Activated CD4-positive, alpha-beta T cell treated with anti-CD3 and anti-CD28 coated beads, Interleukin-2, Interleukin-4, amounts not matched to agents 100 ng/mL and 50 ng/mL, durations not matched to agents 16 hours and 8 hours (primary cell): Measurements from ENCODE around the gene SLC7A6OS.

Experiments
- DNase-seq: peaks from one replicate; pipeline ENCODE4 v3.0.0-alpha.2; 2020; ENCODE audit warnings: low spot score

SLC7A6OS gene

DNA sequence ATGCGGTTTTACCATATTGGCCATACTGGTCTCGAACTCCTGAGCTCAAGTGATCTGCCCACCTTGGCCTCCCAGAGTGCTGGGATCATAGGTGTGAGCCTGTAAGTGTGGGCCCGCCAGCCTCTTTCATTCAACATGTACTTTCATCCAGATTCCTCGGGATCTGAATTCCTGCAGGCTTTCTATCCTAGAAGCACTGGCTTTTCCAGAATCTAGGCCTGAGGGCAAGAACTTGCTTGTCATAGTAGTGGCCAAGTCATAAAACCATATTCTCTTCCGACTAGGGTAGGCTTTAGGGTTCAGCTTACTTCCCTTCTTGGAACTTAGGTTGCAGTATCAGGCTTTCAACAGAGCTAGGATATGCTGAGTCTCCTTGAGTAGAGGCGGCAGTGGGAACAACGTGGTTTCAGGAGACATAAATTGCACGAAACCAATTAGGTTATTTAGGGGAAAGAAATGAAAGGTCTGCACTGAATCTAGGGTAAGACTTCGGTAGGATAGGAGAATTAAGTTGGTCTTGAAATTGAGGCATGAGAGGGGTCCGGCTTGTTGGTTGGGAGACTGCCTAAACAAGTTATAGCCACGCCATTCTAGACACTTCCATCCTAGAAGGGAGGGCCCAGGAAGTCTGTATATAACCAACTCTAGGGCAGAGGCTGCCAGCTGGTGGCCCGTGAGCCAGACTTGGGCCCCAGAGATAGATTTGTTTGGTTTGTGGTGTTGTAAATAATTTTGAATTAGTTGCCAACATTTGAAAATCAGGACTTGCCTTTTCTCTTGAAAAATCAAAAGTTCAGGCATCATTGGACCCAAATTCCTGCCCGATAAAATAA, 30.8 kb downstream of the SLC7A6OS start:
- DNase-seq: no peak

DNA sequence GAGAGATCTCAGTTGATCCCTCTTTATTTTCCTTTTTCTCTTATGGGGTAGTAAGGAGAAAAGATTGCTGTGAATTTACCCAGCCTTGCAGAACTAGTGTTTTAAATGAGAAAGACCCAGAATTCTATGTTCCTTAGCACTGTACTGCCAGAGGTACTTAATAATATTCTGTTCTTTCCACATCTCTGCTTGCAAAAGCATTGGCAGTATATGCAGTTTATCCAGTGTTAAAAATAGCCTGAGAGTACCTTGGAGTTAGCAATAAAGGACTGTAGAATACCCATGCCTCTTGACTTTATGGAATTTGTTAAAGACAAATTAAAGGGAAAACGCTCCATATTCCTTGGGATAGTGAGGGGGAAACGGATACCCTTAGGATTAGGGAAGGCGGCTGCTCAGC, 34.5 kb downstream of the SLC7A6OS start:
- DNase-seq: no peak

DNA sequence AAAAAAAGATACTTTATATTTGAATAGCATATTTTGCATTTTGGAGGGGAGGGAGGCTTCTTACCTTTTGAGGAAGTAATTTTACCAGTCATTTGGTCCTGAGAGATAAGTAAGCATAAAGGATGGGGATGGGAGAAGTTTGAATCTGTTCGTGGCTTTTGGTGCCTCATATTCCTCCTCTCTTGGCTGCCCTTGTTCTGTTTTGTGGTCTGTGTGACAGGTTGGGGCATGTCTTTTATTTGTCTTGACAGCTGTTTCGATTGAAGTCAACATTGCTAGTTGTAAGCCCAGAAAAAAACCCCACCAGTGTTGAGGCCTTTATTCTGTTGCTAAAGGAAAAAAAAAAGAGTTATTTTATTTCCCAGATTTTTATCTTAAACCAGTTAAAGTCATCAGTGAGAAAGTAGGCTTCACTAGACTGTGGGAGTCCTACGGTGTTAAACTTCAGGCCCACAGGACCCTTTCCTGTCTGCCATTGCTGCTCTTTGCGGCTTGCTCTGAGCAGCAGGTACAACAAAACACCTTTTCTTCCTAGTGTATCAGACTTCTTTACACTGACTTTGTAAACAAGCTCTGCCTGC, 35.0 kb downstream of the SLC7A6OS start:
- peak; percentile 67 for DNase-seq

DNA sequence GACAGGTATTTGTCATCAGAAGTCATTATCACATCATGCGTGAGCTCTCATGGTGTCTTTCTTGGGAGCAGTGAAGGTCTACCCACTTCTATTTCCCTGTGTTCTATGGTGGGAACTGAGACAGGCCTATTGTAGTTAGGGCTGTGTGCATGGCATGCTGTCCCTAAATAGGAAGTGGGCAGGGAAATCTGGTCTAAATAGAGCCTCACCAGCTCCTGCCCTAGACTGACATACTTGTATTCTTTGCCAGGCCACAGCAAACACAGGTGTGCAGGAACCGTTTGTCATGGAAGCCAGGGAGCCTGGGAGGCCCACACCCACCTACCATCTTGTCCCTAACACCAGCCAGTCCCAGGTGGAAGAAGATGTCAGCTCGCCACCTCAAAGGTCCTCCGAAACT, 36.3 kb downstream of the SLC7A6OS start:
- no peak for DNase-seq

DNA sequence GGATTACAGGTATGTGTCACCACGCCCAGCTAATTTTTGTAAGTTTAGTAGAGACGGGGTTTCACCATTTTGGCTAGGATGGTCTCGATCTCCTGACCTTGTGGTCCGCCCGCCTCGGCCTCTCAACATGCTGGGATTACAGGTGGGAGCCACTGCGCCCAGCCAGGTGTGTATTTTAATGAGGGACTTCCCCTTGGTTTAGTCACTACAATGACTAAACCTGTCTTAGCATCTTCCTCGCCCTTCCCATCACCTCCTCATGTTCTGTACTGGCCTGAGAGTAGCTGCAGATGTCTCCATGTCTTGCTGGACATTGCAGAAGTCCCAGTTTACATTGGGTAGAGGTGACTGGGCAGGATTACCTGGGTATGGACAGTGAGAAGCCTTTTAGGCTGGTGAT, 36.9 kb downstream of the SLC7A6OS start:
- DNase-seq: no peak

DNA sequence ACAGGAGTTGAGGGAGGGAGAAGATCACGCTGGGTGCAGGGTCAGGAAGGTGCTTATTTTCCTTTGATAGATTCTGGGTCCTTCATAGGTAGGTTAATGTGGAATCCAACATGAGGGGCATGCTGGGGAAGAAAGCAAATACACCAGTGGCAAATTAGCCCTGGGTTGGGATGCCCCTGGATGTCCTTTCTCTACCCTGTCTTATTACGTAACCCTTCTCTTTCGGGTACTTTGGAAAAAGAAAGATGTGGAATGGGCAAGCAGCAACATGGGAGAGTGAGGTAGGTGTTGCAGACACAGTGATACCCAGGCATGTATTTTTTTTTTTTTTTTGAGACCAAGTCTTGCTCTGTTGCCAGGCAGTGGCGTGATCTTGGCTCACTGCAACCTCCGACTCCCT, 37.3 kb downstream of the SLC7A6OS start:
- DNase-seq: no peak

DNA sequence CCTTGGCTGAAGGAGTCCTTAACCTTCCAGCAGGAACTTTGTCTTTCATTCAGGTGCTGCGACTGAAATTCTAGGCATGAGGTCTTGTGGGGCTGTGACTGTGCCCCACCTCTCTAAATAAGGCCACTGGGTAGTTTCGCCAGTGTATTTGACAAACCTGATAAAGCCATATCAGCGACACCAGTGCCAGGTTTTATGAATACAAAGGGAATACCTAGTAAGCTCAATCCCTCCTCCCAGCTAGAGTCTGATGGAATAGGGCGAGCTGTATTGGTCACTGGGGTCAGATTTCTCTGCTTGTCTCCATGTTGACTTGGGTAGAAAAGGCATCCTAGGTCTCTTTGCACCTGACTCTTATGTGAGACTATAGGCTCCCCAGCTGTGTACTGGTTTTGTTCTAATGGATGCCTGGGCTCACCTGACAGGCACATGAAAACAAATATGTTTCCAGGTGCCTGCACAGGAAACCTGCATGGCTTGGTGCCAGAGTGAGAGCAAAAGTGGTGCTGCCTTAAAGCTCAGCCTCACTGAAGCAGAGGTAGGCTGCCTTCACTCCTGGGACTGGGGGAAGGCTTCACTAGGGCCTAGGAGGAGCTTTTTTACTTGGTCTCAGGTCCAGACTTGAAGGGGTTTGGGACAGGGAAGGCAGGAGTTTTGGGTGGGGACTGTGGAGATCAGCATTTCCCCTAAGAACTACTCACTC, 38.1 kb downstream of the SLC7A6OS start:
- no peak for DNase-seq

DNA sequence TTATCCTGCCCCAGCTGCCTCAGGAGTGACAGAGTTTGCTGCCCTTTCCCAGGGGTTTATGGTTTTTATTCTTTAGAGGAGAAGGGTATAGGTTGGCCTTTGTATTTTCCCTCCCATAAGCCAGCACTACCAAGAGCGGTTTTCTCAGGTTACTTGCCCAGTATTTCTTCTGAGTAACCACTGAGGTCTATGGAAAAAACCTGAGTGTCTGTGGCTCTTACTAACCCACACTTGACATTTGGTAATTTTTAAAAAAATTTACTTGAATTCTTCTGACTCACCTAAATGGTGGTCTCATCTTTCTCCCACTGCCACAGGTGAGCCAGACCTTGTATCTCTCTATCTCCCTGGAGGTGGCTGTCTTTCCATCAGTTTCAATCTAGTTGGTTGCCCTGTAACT, 40.4 kb downstream of the SLC7A6OS start:
- DNase-seq: no peak

DNA sequence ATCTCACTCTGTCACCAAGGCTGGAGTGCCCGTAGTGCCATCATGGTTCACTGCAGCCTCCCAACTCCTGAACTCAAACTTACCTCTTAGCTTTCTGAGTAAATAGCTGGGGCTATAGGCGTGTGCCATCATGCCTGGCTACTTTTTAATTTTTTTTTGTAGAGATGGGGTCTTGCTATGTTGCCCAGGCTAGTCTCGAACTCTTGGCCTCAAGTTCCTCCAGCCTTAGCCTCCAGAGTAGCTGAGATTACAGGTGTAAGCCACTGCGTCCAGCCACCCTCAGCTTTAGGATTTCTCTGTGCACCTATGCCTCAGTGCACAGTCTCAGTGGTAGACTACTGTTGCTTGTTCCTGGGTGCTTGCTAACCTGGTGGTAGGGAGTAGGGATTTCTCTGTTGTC, 41.0 kb downstream of the SLC7A6OS start:
- no peak for DNase-seq

DNA sequence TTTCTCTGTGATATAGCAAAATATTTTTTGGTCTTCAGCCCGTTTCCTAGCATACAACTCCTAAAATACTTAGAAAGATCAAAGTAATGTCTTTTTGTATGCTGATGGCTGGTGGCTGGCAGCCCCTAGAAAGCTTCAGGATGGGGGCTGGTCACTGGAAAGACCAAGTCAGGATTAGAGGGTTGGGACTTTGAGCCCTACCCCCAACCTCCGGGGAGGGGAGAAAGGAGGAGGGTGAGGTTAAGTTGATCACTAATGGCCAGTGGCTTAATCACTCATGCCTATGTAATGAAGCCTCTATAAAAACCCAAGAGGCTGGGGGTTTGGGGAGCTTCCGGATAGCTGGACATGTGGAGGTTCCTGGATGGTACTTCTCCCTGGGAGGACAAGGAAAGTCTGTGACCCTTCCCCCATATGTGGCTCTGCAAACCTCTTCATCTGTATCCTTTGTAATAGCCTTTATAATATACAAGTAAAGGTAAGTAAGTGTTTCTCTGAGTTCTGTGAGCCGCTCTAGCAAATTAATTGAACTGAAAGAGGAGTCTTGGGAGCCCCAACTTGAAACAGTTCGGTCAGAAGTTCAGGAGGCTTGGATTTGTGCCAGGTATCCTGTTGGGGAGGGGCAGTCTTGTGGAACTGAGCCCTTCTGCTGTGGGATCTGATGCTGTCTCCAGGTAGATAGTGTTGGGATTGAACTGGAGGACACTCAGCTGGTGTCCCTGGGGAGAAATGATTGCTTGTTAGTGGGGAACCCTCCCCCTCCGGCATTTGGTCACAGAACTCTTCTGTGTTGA, 42.9 kb downstream of the SLC7A6OS start:
- no peak for DNase-seq

DNA sequence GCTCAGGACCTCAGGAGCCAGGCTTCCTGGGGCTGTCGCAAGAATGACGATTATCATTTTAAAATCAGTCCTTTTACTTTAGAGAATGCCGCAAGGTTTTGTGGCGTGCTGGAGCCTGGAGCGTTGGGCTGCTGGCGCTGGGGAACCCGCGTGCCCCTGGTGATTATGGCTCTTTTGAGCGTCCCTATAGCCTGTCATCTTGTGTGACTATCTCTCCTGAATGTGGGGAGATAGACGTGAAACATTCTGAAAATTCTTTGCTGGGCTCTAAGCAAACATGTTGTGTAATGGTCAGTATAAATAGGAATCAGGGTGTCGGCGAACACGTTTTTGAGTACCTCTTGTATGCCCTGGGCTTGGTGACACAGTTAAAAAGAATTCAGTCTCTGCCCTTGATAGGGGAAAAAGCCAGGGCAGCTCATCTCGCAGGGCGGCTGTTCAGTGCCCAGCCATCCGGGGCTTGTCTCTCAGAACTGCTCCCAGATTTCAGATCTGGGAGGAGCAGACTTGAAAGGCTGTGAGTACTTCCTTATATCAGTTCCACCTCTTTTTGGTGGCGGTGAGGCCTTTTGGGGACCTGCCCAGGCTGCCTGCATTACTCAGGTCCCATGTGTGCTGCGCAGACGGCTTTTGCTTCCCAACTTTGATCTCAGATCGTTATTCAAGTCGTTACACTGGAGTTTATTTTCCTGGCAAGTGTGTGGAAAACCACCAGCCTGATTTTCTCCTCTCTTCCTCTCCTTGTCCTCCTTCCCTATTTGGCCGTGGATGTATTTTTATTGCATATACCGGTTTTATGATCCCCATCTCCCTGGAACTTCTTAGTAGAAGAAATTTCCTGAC, 45.4 kb downstream of the SLC7A6OS start:
- peak; percentile 50 for DNase-seq

DNA sequence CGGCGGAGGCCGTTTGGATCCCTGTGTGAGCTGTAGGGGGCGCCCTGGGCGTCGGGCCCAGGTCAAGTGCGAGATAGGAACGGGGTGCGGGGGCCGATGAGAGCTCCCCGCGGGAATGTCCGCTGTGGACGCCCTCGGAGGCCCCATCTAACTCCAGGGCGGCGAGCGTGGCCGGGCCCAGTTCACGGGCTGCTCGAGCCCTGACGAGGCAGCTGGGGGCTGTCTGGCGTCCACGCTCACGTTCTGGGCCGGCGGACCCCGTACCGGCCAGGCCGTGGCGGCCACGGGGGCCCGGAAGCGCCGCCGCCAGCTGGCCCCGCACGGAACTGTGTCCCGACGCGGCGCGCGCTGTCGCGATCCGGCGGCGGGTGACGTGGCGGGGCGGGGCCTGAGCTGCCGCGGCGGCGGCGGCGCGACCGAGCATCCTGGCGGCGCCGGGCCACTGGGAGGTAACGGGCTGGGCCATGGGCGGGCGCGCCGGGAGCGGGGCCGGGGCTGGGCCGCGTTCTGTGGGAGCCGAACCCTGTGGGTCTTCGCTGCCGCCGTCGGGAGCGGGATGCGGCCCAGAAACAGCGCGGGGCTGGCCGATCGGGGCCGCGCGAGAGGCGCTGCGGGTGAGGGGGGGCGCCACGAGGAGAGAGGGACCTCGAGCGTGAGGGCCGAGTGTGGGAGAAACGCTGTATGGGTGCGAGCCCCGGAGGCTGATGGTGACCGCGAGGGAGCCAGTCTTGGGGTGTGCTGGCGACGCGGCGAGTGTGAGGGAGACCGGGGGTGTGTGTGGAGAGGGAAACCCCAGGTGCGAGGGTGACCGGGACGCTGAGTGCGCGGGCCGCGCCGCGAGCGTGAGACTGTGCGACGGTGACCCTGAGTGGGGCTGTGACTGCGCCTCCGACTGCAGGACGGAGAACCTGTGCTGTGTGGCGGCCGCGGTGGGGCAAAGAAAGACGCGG, 46.3 kb downstream of the SLC7A6OS start, which contains the start of gene SLC7A6:
SLC7A6 (plus strand) TSS at position 399 of the 950 bp plus-strand sequence. CDS start 10,201 bp downstream, outside the sequence.
- peak; percentile 87 for DNase-seq

DNA sequence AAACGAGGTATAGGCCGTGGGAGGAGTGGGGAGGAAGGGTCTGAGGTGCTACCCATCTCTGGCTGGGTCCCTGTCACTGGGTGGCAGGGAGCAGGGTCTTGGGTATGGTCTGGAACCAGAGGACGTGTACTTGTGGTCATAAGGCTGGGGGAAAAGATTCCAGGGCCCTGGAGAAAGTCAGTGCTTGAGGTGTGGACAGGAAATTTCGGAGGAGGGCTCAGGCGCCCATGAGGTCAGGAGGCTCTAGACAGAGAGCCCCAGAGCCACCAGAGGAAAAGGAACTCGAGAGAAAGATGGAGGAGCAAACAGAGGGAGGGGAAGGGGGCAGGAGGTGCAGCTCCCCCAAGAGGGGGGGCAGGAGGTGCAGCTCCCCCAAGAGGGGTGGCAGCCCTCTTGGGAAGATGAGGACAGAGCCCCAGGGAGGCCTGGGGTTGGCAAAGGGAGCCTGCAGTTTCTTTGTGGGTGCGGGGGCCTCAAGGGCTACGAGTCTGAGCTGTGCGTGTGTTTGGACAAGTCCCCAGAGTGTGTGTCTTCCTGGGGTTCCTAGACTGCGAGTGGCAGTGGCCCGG, 47.1 kb downstream of the SLC7A6OS start:
- DNase-seq: no peak

DNA sequence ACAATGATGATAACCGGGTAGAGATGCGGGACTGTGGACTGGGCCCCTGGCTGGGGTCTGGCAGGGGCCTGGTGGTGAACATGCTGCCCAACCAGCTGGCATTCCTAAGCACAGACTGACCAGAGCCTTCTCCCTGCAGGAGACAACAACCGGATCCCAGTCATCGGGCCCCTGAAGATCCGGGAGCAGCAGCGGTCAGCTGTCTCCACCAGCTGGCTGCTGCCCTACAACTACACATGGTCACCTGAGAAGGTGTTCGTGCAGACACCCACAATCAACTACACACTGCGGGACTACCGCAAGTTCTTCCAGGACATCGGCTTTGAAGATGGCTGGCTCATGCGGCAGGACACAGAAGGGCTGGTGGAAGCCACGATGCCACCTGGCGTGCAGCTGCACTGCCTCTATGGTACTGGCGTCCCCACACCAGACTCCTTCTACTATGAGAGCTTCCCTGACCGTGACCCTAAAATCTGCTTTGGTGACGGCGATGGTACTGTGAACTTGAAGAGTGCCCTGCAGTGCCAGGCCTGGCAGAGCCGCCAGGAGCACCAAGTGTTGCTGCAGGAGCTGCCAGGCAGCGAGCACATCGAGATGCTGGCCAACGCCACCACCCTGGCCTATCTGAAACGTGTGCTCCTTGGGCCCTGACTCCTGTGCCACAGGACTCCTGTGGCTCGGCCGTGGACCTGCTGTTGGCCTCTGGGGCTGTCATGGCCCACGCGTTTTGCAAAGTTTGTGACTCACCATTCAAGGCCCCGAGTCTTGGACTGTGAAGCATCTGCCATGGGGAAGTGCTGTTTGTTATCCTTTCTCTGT, 51.5 kb downstream of the SLC7A6OS start:
- DNase-seq: no peak

DNA sequence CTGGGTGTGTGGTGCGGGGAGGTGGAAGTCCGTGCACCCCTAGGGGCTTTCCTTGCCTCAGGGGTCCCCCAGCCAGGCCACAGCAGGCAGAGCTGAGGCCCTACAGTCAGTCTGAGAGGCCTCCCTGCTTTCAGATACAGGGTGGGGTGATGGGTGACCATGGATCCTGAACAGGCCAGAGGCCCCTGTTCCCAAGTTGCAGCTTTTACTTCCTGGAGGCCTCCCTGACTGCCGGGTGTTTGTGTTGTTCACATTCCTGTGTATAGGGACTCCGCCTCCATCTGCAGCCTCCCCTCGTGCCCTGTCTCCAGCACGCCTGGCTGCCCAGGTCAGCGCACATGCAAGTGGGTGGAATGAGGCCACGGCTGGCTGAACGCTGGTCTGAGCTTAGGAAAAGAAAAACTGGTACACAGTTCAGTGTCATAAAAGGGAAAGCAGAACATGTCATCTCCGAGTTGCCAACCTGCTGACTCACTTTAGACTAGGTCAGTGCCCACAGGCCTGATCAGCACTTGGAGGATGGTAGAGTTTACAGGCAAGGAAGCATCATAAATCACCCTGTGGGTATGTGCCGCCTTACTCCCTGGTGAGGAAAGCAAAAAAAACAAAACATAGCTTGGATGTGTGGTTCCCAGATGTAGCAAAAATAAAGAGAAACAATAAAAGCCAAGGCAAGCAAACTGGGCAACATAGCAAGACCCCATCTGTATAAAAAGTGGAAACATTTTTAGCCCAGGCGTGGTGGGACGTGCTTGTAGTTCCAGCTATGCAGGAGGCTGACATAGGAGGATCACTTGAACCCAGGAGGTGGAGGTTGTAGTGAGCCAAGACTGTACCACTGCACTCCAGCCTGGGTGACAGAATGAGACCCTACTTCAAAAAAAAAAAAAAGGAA, 52.6 kb downstream of the SLC7A6OS start:
- DNase-seq: no peak

DNA sequence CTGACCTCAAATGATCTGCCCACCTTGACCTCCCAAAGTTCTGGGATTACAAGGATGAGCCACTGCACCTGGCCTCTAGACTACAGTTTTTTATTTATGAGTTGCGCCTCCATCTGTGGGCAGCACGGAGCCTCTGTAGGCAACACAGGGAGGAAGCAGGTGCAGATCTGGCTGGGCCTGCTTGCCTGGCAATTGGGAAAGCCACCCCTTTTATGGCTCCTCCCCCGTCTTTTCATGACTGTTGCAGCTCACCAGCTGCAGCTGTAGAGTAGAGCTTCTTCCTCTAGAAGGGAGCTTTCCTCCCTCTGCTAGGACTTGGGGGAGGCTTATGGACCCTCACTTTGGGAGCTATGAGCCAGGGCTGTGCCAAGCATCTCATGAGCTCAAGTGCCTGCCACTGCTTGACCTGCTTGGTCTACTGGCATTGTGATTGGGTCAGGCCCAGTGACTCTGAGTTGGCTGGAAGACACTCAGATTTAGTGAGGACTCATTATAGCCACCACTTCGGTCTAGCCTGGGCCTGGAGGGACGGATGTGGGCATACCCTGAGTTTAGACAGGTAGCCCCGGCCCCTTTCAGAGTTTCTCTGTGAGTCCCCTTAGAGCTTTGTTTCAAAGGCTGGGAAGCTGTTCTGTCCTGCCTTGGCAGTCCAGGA, 53.4 kb downstream of the SLC7A6OS start:
- DNase-seq: no peak

DNA sequence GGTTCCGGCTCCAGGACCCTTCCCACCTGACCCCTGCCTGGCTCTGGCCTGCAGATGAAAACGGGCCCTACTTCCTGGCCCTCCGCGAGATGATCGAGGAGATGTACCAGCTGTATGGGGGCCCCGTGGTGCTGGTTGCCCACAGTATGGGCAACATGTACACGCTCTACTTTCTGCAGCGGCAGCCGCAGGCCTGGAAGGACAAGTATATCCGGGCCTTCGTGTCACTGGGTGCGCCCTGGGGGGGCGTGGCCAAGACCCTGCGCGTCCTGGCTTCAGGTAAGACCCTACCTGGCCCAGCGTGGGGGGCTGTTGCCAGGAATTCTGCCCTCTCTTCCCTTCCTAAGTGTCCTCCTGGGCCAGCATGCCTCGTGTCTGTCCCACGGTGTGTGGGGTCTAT, 55.0 kb downstream of the SLC7A6OS start:
- DNase-seq: no peak
